Measurements from ENCODE around the gene SPACDR.
"Not testable (repeated sequence)": the region's sequence is repeated elsewhere in the genome, so short reads cannot be mapped to it uniquely, and the experiment has no call there.

Gene SPACDR

GRCh38 chr7:100465299-100465698, 1.2 kb upstream of the SPACDR start:
- no peak for DNase-seq

GRCh38 chr7:100464791-100465190, 731 bp upstream of the SPACDR start:
- DNase-seq: no peak

- DNase-seq: no peak
These were observed 7.0 kb downstream of the SPACDR start for GRCh38 chr7:100457033-100457432.

- DNase-seq: no peak
These were observed 7.5 kb downstream of the SPACDR start for GRCh38 chr7:100456562-100456961.

GRCh38 chr7:100455206-100455605, 8.9 kb downstream of the SPACDR start:
- no peak for DNase-seq

GRCh38 chr7:100453854-100454253, 10.2 kb downstream of the SPACDR start:
- DNase-seq: not testable (repeated sequence)

- no peak for DNase-seq
These were observed 11.5 kb downstream of the SPACDR start for GRCh38 chr7:100452513-100452912.

GRCh38 chr7:100449190-100449795, 14.8 kb downstream of the SPACDR start:
- DNase-seq: no peak

GRCh38 chr7:100447363-100447762, 16.7 kb downstream of the SPACDR start:
- DNase-seq: not testable (repeated sequence)

- DNase-seq: no peak
These were observed 18.0 kb downstream of the SPACDR start for GRCh38 chr7:100446040-100446439.

GRCh38 chr7:100444311-100445278, 19.5 kb downstream of the SPACDR start:
- DNase-seq: no peak

GRCh38 chr7:100443096-100443840, 20.8 kb downstream of the SPACDR start:
- DNase-seq: no peak

- DNase-seq: no peak
These were observed 22.2 kb downstream of the SPACDR start for GRCh38 chr7:100441641-100442535.

GRCh38 chr7:100439244-100439643, 24.8 kb downstream of the SPACDR start:
- DNase-seq: not testable (repeated sequence)

- not testable (repeated sequence) for DNase-seq
These were observed 25.3 kb downstream of the SPACDR start for GRCh38 chr7:100438731-100439130.

GRCh38 chr7:100438172-100438571, 25.9 kb downstream of the SPACDR start:
- DNase-seq: no peak

- no peak for DNase-seq
These were observed 26.6 kb downstream of the SPACDR start for GRCh38 chr7:100437150-100438100.

- DNase-seq: peak; percentile 59
These were observed 28.4 kb downstream of the SPACDR start for GRCh38 chr7:100435401-100436304.

GRCh38 chr7:100434297-100435144, 29.5 kb downstream of the SPACDR start:
- DNase-seq: no peak
